H1 (cell line): ENCODE results near the gene RELN.

Source experiments
- ATF2 ChIP-seq: IDR thresholded peaks from 2 replicates; pipeline ENCODE4 v1.6.1; 2012; ENCODE audit warnings: low read length, inconsistent platforms
- CTCF ChIP-seq, 3 experiments: IDR thresholded peaks; 1 replicate in 2 of 3; 2 replicates in 1 of 3; pipeline versions ENCODE4 v1.5.1 to v1.6.1; 2011; ENCODE audit warnings: low read length in 3 of 3, mild to moderate bottlenecking in 3 of 3, inconsistent platforms in 2 of 3, low read depth in 1 of 3, moderate library complexity in 1 of 3; ENCODE audit not compliant: insufficient read depth in 1 of 3; ENCODE audit errors: control extremely low read depth in 1 of 3
- EP300 ChIP-seq, 2 experiments: IDR thresholded peaks; 1 replicate in 1 of 2; 2 replicates in 1 of 2; pipeline ENCODE4 v1.6.1; 2011 to 2012; ENCODE audit warnings: low read depth in 2 of 2, low read length in 2 of 2, mild to moderate bottlenecking in 2 of 2, borderline replicate concordance in 1 of 2, inconsistent platforms in 1 of 2, moderate library complexity in 1 of 2
- EZH2 ChIP-seq: fragments of 200-600 bp; sonication (generic); IDR thresholded peaks from 2 replicates; pipeline ENCODE4 v1.7.1; 2012; ENCODE audit warnings: low read depth, mild to moderate bottlenecking, moderate library complexity, low read length, inconsistent platforms; ENCODE audit not compliant: severe bottlenecking
- GABPA ChIP-seq: IDR thresholded peaks from 2 replicates; pipeline ENCODE4 v1.6.1; 2011; ENCODE audit warnings: mild to moderate bottlenecking, low read length, moderate library complexity, borderline replicate concordance; ENCODE audit not compliant: insufficient read depth
- MAFK ChIP-seq: IDR thresholded peaks from 2 replicates; pipeline ENCODE4 v1.6.1; 2012; ENCODE audit warnings: low read depth, mild to moderate bottlenecking, improper control_type of control experiment, low read length
- MAX ChIP-seq: IDR thresholded peaks from 2 replicates; pipeline ENCODE4 v1.6.1; 2012; ENCODE audit warnings: inconsistent platforms
- POLR2A ChIP-seq, 2 experiments: IDR thresholded peaks; 1 replicate in 1 of 2; 2 replicates in 1 of 2; pipeline ENCODE4 v1.6.1; 2011; ENCODE audit warnings: low read depth in 2 of 2, low read length in 2 of 2, mild to moderate bottlenecking in 2 of 2; ENCODE audit errors: control extremely low read depth in 1 of 2
- RBBP5 ChIP-seq: IDR thresholded peaks from 2 replicates; pipeline ENCODE4 v1.7.1; 2012; ENCODE audit warnings: low read depth, mild to moderate bottlenecking, inconsistent platforms, low read length, moderate library complexity, borderline replicate concordance
- SIN3A ChIP-seq, 2 experiments: IDR thresholded peaks in 1 of 2; conservative IDR thresholded peaks in 1 of 2; 2 replicates each; pipeline ENCODE4 v1.6.1; 2011 to 2012; ENCODE audit warnings: low read length in 2 of 2, improper control_type of control experiment in 1 of 2, low read depth in 1 of 2, mild to moderate bottlenecking in 1 of 2
- SP4 ChIP-seq: IDR thresholded peaks from 2 replicates; pipeline ENCODE4 v1.6.1; 2012; ENCODE audit warnings: low read length, inconsistent platforms
- SUZ12 ChIP-seq: fragments of 200-600 bp; sonication (generic); IDR thresholded peaks from 2 replicates; pipeline ENCODE4 v1.6.1; 2012; ENCODE audit warnings: mild to moderate bottlenecking, inconsistent platforms, low read length, moderate library complexity, mixed read lengths
- TCF12 ChIP-seq: IDR thresholded peaks from 2 replicates; pipeline ENCODE4 v1.6.1; 2011; ENCODE audit warnings: low read depth, mild to moderate bottlenecking, low read length
- USF2 ChIP-seq: IDR thresholded peaks from 2 replicates; pipeline ENCODE4 v1.6.1; 2011; ENCODE audit warnings: low read length, improper control_type of control experiment

- TF ChIP-seq USF2 (no peak), SIN3A (conservative IDR thresholded peaks at IDR 0.05 in 1 of 2, IDR thresholded peaks at IDR 0.05 in 1 of 2; ENCODE audit: low read depth in 1 of 2, low read length in 2 of 2) (no peak), MAFK (no peak), EZH2 (no peak), EP300 (IDR thresholded peaks at IDR 0.05; ENCODE audit: borderline replicate concordance in 1 of 2, low read depth in 2 of 2, low read length in 2 of 2) (no peak), CTCF (IDR thresholded peaks at IDR 0.05; ENCODE audit: control extremely low read depth in 1 of 3, insufficient read depth in 1 of 3, low read depth in 1 of 3, low read length in 3 of 3) (no peak), SP4 (no peak), ATF2 (no peak), GABPA (no peak), POLR2A (IDR thresholded peaks at IDR 0.05; ENCODE audit: control extremely low read depth in 1 of 2, low read depth in 2 of 2, low read length in 2 of 2) (no peak), RBBP5 (no peak), MAX (no peak), SUZ12 (no peak), TCF12 (no peak)
Observed at GRCh38 chr7:103504505-103505135, 484.8 kb downstream of the RELN start.
